T-helper 2 cell treated with Interferon-gamma antibody and Interleukin-4, amounts not matched to agents 5 μg/mL and 100 μg/mL, for 36 hours (primary cell): ENCODE data around the gene TTLL11.

Experiments used
- DNase-seq: peaks from one replicate; pipeline ENCODE4 v3.0.0; 2021; ENCODE audit warnings: low spot score
- H3K27ac Mint-ChIP-seq: one replicate; pipeline ENCODE4 v1.8.0; 2021; ENCODE audit warnings: mild to moderate bottlenecking, mixed read lengths
- H3K27me3 Mint-ChIP-seq: one replicate; pipeline ENCODE4 v1.8.0; 2021; ENCODE audit warnings: low read depth, mixed read lengths
- H3K36me3 Mint-ChIP-seq: one replicate; pipeline ENCODE4 v1.8.0; 2021; ENCODE audit warnings: low read depth, mixed read lengths
- H3K4me1 Mint-ChIP-seq: one replicate; pipeline ENCODE4 v1.8.0; 2021; ENCODE audit warnings: low read depth, mixed read lengths
- H3K4me3 Mint-ChIP-seq: one replicate; pipeline ENCODE4 v1.8.0; 2022; ENCODE audit warnings: mild to moderate bottlenecking, moderate library complexity, mixed read lengths
- H3K9me3 Mint-ChIP-seq: one replicate; pipeline ENCODE4 v1.8.0; 2021; ENCODE audit warnings: mixed read lengths

The TTLL11 gene

DNA sequence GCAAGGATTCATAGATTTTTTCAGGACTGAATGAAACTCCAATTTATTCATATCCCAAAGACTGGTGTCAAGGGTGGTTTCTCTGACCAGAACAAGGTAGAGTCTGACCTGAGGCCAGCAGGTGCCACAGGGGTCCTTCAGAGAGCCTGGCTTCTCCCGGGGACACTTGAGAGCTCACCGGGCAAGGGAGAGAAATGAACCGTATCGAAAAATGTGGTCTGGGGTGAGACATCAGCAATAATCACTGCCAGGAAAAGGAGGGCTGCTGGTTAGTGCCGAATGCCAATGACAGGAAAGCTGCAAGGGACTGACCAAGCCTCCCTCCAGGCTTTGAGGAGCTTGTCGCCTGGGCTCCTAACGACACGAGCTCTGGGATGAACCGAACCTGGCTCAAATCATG is 142.7 kb downstream of the TTLL11 start:
- H3K4me3 Mint-ChIP-seq, result no peak overlapping the region
- no peak for DNase-seq
- H3K27ac Mint-ChIP-seq, result no peak overlapping the region

GRCh38 chr9:121949766-121950165 is 143.3 kb downstream of the TTLL11 start:
- Mint-ChIP-seq H3K36me3 (no peaks in the 10 kb centered on the region), H3K4me3 (no peak overlapping the region), H3K9me3 (no peaks in the 10 kb centered on the region), H3K27ac (no peak overlapping the region), H3K4me1 (no peaks in the 10 kb centered on the region), H3K27me3 (no peaks in the 10 kb centered on the region)
- no peak for DNase-seq

More for the DNA sequence above, 142.7 kb downstream of the TTLL11 start:
- Mint-ChIP-seq H3K27me3 (no peaks in the 10 kb centered on the region), H3K4me1 (no peaks in the 10 kb centered on the region), H3K9me3 (no peaks in the 10 kb centered on the region), H3K36me3 (no peaks in the 10 kb centered on the region)

- no peak for DNase-seq
- no peak overlapping the region for H3K27ac Mint-ChIP-seq
- no peaks in the 10 kb centered on the region for H3K36me3 Mint-ChIP-seq
- no peaks in the 10 kb centered on the region for H3K9me3 Mint-ChIP-seq
- H3K4me1 Mint-ChIP-seq, result no peaks in the 10 kb centered on the region
- H3K27me3 Mint-ChIP-seq, result no peaks in the 10 kb centered on the region
- H3K4me3 Mint-ChIP-seq, result no peak overlapping the region
Measured at GRCh38 chr9:121949364-121949763, 143.7 kb downstream of the TTLL11 start.

GRCh38 chr9:121947775-121948174 is 145.3 kb downstream of the TTLL11 start:
- Mint-ChIP-seq H3K27ac (no peak overlapping the region), H3K4me3 (no peak overlapping the region), H3K36me3 (no peaks in the 10 kb centered on the region), H3K27me3 (no peaks in the 10 kb centered on the region), H3K9me3 (no peaks in the 10 kb centered on the region), H3K4me1 (no peaks in the 10 kb centered on the region)
- DNase-seq, result no peak

GRCh38 chr9:121946465-121946864 is 146.6 kb downstream of the TTLL11 start:
- Mint-ChIP-seq H3K36me3 (no peaks in the 10 kb centered on the region), H3K4me1 (no peaks in the 10 kb centered on the region), H3K9me3 (no peaks in the 10 kb centered on the region), H3K27me3 (no peaks in the 10 kb centered on the region), H3K4me3 (no peak overlapping the region), H3K27ac (no peak overlapping the region)
- no peak for DNase-seq

GRCh38 chr9:121945849-121946248 is 147.3 kb downstream of the TTLL11 start:
- H3K36me3 Mint-ChIP-seq, result no peaks in the 10 kb centered on the region
- no peak overlapping the region for H3K4me3 Mint-ChIP-seq
- DNase-seq, result no peak
- H3K27ac Mint-ChIP-seq, result no peak overlapping the region
- H3K4me1 Mint-ChIP-seq, result no peaks in the 10 kb centered on the region
- no peaks in the 10 kb centered on the region for H3K9me3 Mint-ChIP-seq
- H3K27me3 Mint-ChIP-seq, result no peaks in the 10 kb centered on the region

GRCh38 chr9:121945281-121945680 is 147.8 kb downstream of the TTLL11 start:
- H3K27ac Mint-ChIP-seq, result no peak overlapping the region
- no peaks in the 10 kb centered on the region for H3K36me3 Mint-ChIP-seq
- H3K27me3 Mint-ChIP-seq, result no peaks in the 10 kb centered on the region
- H3K9me3 Mint-ChIP-seq, result no peaks in the 10 kb centered on the region
- no peak for DNase-seq
- H3K4me1 Mint-ChIP-seq, result no peaks in the 10 kb centered on the region
- H3K4me3 Mint-ChIP-seq, result no peak overlapping the region

- no peak overlapping the region for H3K4me3 Mint-ChIP-seq
- H3K36me3 Mint-ChIP-seq, result no peaks in the 10 kb centered on the region
- no peak overlapping the region for H3K27ac Mint-ChIP-seq
- no peaks in the 10 kb centered on the region for H3K4me1 Mint-ChIP-seq
- no peaks in the 10 kb centered on the region for H3K9me3 Mint-ChIP-seq
- H3K27me3 Mint-ChIP-seq, result no peaks in the 10 kb centered on the region
- no peak for DNase-seq
Measured at GRCh38 chr9:121944711-121945191, 148.4 kb downstream of the TTLL11 start.

- DNase-seq, result no peak
- H3K27ac Mint-ChIP-seq, result no peak overlapping the region
- H3K4me3 Mint-ChIP-seq, result no peak overlapping the region
- no peaks in the 10 kb centered on the region for H3K27me3 Mint-ChIP-seq
- no peaks in the 10 kb centered on the region for H3K9me3 Mint-ChIP-seq
- H3K4me1 Mint-ChIP-seq, result no peaks in the 10 kb centered on the region
- no peaks in the 10 kb centered on the region for H3K36me3 Mint-ChIP-seq
Measured at GRCh38 chr9:121943463-121943862, 149.6 kb downstream of the TTLL11 start.

DNA sequence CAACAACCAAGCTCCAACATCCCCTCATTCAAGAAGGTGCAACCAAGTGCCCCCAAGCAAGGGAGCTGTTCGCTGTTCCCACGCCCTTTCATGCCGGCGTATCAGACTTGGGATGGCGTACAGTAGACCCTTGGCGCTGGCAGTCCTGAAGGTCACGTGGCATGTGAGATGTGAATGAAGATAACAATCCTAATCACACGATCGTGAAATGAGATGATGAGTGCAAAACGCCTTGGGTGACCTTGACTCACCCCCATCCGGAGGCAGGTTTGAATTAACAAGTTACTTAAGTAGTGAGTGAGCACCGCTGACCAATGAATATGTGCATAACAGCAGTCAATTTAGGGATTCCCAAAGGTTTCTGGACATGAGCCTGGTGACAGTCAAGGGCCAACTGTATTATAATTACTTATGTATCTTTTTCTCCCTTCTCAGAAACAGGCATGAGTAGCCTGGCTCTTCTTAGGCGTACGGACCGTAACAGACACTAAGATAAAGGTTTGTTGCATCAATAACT is 150.2 kb downstream of the TTLL11 start:
- Mint-ChIP-seq H3K27me3 (no peaks in the 10 kb centered on the region), H3K4me3 (no peak overlapping the region), H3K27ac (no peak overlapping the region), H3K4me1 (no peaks in the 10 kb centered on the region), H3K36me3 (no peaks in the 10 kb centered on the region), H3K9me3 (no peaks in the 10 kb centered on the region)
- DNase-seq, result no peak

GRCh38 chr9:121942313-121942712 is 150.8 kb downstream of the TTLL11 start:
- Mint-ChIP-seq H3K27me3 (no peaks in the 10 kb centered on the region), H3K36me3 (no peaks in the 10 kb centered on the region), H3K4me3 (no peak overlapping the region), H3K27ac (no peak overlapping the region), H3K4me1 (no peaks in the 10 kb centered on the region), H3K9me3 (no peaks in the 10 kb centered on the region)
- DNase-seq, result no peak

DNA sequence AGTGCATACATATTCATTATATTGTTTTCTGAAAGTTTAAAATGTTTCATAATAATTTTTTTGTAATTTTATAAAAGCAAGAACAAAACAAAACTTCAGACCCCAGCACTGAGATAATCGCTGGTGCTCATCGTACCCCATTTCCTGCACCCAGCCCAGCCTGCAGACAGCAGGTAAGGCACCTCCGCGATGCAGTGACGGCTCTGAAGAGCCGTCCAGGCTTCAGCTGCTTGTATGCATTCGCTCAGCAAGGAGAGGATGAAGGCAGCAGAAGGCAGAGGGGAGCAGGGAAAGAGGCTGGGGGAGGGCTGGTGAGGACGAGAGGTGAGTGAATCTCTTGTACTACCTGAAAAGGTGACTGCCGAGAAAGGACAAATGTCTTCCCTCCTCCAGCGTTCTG is 153.5 kb downstream of the TTLL11 start:
- Mint-ChIP-seq H3K36me3 (no peaks in the 10 kb centered on the region), H3K4me3 (no peak overlapping the region), H3K4me1 (no peaks in the 10 kb centered on the region), H3K27ac (no peak overlapping the region), H3K9me3 (no peaks in the 10 kb centered on the region), H3K27me3 (no peaks in the 10 kb centered on the region)
- no peak for DNase-seq

DNA sequence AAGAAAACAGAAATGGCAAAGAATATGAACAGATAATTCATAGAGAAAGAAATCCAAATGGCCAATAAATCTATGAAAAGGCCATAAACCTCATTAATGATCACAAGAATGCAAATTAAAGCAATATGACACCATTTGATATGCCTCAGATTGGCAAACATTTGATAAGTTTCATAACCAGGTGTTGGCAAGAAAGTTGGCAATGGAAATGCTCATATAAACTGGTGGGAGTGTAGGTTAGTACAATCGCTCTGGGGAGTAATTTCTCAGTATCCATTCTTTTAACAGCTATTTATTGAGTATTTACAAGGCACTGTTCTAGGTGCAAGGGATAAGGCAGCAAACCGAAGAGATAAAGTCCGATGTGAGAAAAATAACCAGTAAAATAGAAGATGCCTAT is 154.5 kb downstream of the TTLL11 start:
- DNase-seq, result no peak
- Mint-ChIP-seq H3K27ac (no peak overlapping the region), H3K36me3 (no peaks in the 10 kb centered on the region), H3K27me3 (no peaks in the 10 kb centered on the region), H3K4me1 (no peaks in the 10 kb centered on the region), H3K4me3 (no peak overlapping the region), H3K9me3 (no peaks in the 10 kb centered on the region)

DNA sequence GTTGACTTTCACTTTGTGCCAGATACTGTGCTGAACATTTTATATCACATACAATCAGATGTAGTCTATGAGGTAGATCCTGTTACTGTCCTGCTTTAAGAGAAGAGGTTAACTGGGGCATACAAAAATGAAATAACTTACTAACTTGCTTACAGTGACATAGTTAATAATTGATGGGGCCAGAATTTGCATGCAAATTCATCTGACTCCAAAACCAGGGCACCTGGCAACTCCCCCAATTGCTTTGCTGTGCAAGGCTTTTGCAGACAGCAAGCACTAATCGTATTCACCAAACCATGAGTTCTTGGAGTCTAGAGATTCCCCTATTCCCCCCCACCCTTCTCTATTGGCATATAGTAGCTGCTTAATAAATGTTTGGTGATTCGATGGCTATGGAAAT is 155.9 kb downstream of the TTLL11 start:
- H3K27ac Mint-ChIP-seq, result no peak overlapping the region
- H3K9me3 Mint-ChIP-seq, result no peaks in the 10 kb centered on the region
- no peaks in the 10 kb centered on the region for H3K4me1 Mint-ChIP-seq
- H3K4me3 Mint-ChIP-seq, result no peak overlapping the region
- no peaks in the 10 kb centered on the region for H3K36me3 Mint-ChIP-seq
- DNase-seq, result no peak
- H3K27me3 Mint-ChIP-seq, result no peaks in the 10 kb centered on the region

GRCh38 chr9:121935739-121936138 is 157.4 kb downstream of the TTLL11 start:
- no peaks in the 10 kb centered on the region for H3K9me3 Mint-ChIP-seq
- no peaks in the 10 kb centered on the region for H3K27me3 Mint-ChIP-seq
- no peak for DNase-seq
- no peaks in the 10 kb centered on the region for H3K4me1 Mint-ChIP-seq
- H3K4me3 Mint-ChIP-seq, result no peak overlapping the region
- H3K27ac Mint-ChIP-seq, result no peak overlapping the region
- no peaks in the 10 kb centered on the region for H3K36me3 Mint-ChIP-seq
